GM12878 (cell line): Measurements from ENCODE around the gene MCEE.
"Not testable (repeated sequence)": the region's sequence is repeated elsewhere in the genome, so short reads cannot be mapped to it uniquely, and the experiment has no call there.

Source experiments
- ATF3 ChIP-seq: IDR thresholded peaks from 2 replicates; pipeline ENCODE4 v1.6.1; 2011; ENCODE audit warnings: low read depth, mild to moderate bottlenecking, low read length, moderate library complexity, borderline replicate concordance; ENCODE audit errors: extremely low read depth
- CTCF ChIP-seq, 3 experiments: IDR thresholded peaks in 2 of 3; conservative IDR thresholded peaks in 1 of 3; 2 replicates each; pipeline ENCODE4 v1.5.1; 2011; ENCODE audit warnings: low read depth in 3 of 3, low read length in 3 of 3, mild to moderate bottlenecking in 3 of 3, control low read depth in 2 of 3, moderate library complexity in 2 of 3, inconsistent platforms in 1 of 3, mixed read lengths in 1 of 3; ENCODE audit not compliant: control insufficient read depth in 2 of 3, insufficient read depth in 1 of 3; ENCODE audit errors: extremely low read depth in 1 of 3
- EGR1 ChIP-seq, 2 experiments: IDR thresholded peaks; 1 replicate in 1 of 2; 2 replicates in 1 of 2; pipeline ENCODE4 v1.6.1; 2011 to 2012; ENCODE audit warnings: low read depth in 2 of 2, low read length in 2 of 2, borderline replicate concordance in 1 of 2, mild to moderate bottlenecking in 1 of 2, moderate library complexity in 1 of 2
- EZH2 ChIP-seq: IDR thresholded peaks from 2 replicates; pipeline ENCODE4 v1.6.1; 2012; ENCODE audit warnings: low read depth, mild to moderate bottlenecking, control low read depth, inconsistent platforms, low read length, borderline replicate concordance; ENCODE audit not compliant: control insufficient read depth
- NFXL1 ChIP-seq: fragments of 450-650 bp; IDR thresholded peaks from 2 replicates; pipeline ENCODE4 v1.6.1; 2017; ENCODE audit warnings: antibody characterized with exemption, mild to moderate bottlenecking, borderline replicate concordance
- NRF1 ChIP-seq: conservative IDR thresholded peaks from 2 replicates; pipeline ENCODE4 v1.6.1; 2011; ENCODE audit warnings: mild to moderate bottlenecking, low read depth, low read length, improper control_type of control experiment
- POLR2A ChIP-seq: IDR thresholded peaks from 2 replicates; pipeline ENCODE4 v1.6.1; 2011; ENCODE audit warnings: low read depth, mild to moderate bottlenecking, low read length
- REST ChIP-seq: IDR thresholded peaks from 2 replicates; pipeline ENCODE4 v1.6.1; 2012; ENCODE audit warnings: mild to moderate bottlenecking, low read depth, low read length

- not testable (repeated sequence) for TF ChIP-seq EGR1 (IDR thresholded peaks at IDR 0.05; ENCODE audit: borderline replicate concordance in 1 of 2, low read depth in 2 of 2, low read length in 2 of 2); POLR2A; EZH2; NRF1; NFXL1; REST; CTCF (IDR thresholded peaks at IDR 0.05 in 2 of 3, conservative IDR thresholded peaks at IDR 0.05 in 1 of 3; ENCODE audit: control insufficient read depth in 2 of 3, extremely low read depth in 1 of 3, insufficient read depth in 1 of 3, low read depth in 3 of 3, low read length in 3 of 3); ATF3
Measured at GRCh38 chr2:71106463-71106862, 23.6 kb downstream of the MCEE start.
